Mesendoderm (in vitro differentiated cells): ENCODE measurements around the gene FOXD1.
"Not testable (repeated sequence)": the region's sequence is repeated elsewhere in the genome, so short reads cannot be mapped to it uniquely, and the experiment has no call there.

Experiments
- DNase-seq: peaks from one replicate; pipeline ENCODE4 v3.0.0; 2013
- H2AK5ac ChIP-seq: 2 replicates; pipeline ENCODE4 v1.6.1; 2013; ENCODE audit warnings: low read length, inconsistent platforms
- H2BK120ac ChIP-seq: 2 replicates; pipeline ENCODE4 v1.6.1; 2013; ENCODE audit warnings: low read depth, mild to moderate bottlenecking, low read length, moderate library complexity, mixed read lengths
- H2BK15ac ChIP-seq: replicated peaks from 2 replicates; pipeline ENCODE4 v1.6.1; 2013; ENCODE audit warnings: low read depth, mild to moderate bottlenecking, moderate library complexity
- H2BK5ac ChIP-seq: 2 replicates; pipeline ENCODE4 v1.6.1; 2013; ENCODE audit warnings: low read length, inconsistent platforms
- H3K18ac ChIP-seq: 2 replicates; pipeline ENCODE4 v1.6.1; 2013; ENCODE audit warnings: mild to moderate bottlenecking, low read length, mixed read lengths
- H3K23ac ChIP-seq: one replicate; pipeline ENCODE4 v1.6.1; 2013; ENCODE audit warnings: low read length
- H3K27ac ChIP-seq: 2 replicates; pipeline ENCODE4 v1.5.1; 2013; ENCODE audit warnings: low read depth, mild to moderate bottlenecking, inconsistent platforms, low read length, moderate library complexity
- H3K27me3 ChIP-seq: 2 replicates; pipeline ENCODE4 v1.6.1; 2013; ENCODE audit warnings: low read length, control low read depth, mild to moderate bottlenecking, inconsistent platforms; ENCODE audit not compliant: insufficient read depth, poor library complexity
- H3K36me3 ChIP-seq: 2 replicates; pipeline ENCODE4 v1.6.1; 2013; ENCODE audit warnings: low read length, inconsistent platforms; ENCODE audit not compliant: control insufficient read depth, insufficient read depth
- H3K4ac ChIP-seq: one replicate; pipeline ENCODE4 v1.6.1; 2013; ENCODE audit warnings: low read depth, mild to moderate bottlenecking, low read length, moderate library complexity
- H3K4me1 ChIP-seq: 2 replicates; pipeline ENCODE4 v1.6.1; 2013; ENCODE audit warnings: low read depth, low read length, inconsistent platforms; ENCODE audit not compliant: control insufficient read depth
- H3K4me2 ChIP-seq: 2 replicates; pipeline ENCODE4 v1.6.1; 2013; ENCODE audit warnings: low read length
- H3K4me3 ChIP-seq: 2 replicates; pipeline ENCODE4 v1.5.1; 2013; ENCODE audit warnings: mild to moderate bottlenecking, low read length
- H3K56ac ChIP-seq: one replicate; pipeline ENCODE4 v1.6.1; 2013; ENCODE audit warnings: low read length
- H3K79me1 ChIP-seq: 2 replicates; pipeline ENCODE4 v1.6.1; 2013; ENCODE audit warnings: low read length, inconsistent platforms
- H3K79me2 ChIP-seq: 2 replicates; pipeline ENCODE4 v1.6.1; 2013; ENCODE audit warnings: mild to moderate bottlenecking, low read length; ENCODE audit not compliant: control insufficient read depth, insufficient read depth
- H3K9ac ChIP-seq: 2 replicates; pipeline ENCODE4 v1.6.1; 2013; ENCODE audit warnings: low read length, inconsistent platforms
- H4K5ac ChIP-seq: one replicate; pipeline ENCODE4 v1.6.1; 2013; ENCODE audit warnings: low read length
- H4K8ac ChIP-seq: one replicate; pipeline ENCODE4 v1.6.1; 2013; ENCODE audit warnings: low read depth, mild to moderate bottlenecking, control low read depth, low read length, moderate library complexity
- WGBS: extraction: QIAGEN DNeasy Blood & Tissue Kit; methylation state at CpG from one replicate; pipeline ENCODE4 v1.1.7; 2013; ENCODE audit warnings: low lambda C conversion rate, missing lambda C conversion rate; ENCODE audit not compliant: insufficient coverage; ENCODE audit errors: extremely low coverage; 5-methylcytosine and 5-hydroxymethylcytosine counted together

The FOXD1 gene

GRCh38 chr5:73480500-73480899 lies 31.9 kb upstream of the FOXD1 start:
- Histone ChIP-seq H2AK5ac (no peak overlapping the region), H3K4ac (no peak overlapping the region), H3K79me1 (no peaks in the 10 kb centered on the region), H4K8ac (no peak overlapping the region), H3K4me3 (no peak overlapping the region), H2BK120ac (no peak overlapping the region), H3K27me3 (no peaks in the 10 kb centered on the region), H3K56ac (no peak overlapping the region), H3K36me3 (no peaks in the 10 kb centered on the region), H3K4me2 (no peak overlapping the region), H3K18ac (no peak overlapping the region), H2BK5ac (no peak overlapping the region), H3K23ac (no peak overlapping the region), H2BK15ac (no peak overlapping the region), H3K4me1 (no peaks in the 10 kb centered on the region), H3K9ac (no peak overlapping the region), H3K27ac (no peak overlapping the region), H3K79me2 (no peaks in the 10 kb centered on the region), H4K5ac (no peak overlapping the region)
- no peak for DNase-seq
- WGBS: no CpG with 5 or more reads among the region's 1 CpG

GRCh38 chr5:73472116-73472515 lies 23.5 kb upstream of the FOXD1 start:
- Histone ChIP-seq H3K23ac (no peak overlapping the region), H3K27ac (no peak overlapping the region), H3K9ac (no peak overlapping the region), H2BK15ac (no peak overlapping the region), H2BK5ac (no peak overlapping the region), H3K4me3 (no peak overlapping the region), H2BK120ac (no peak overlapping the region), H3K36me3 (no peaks in the 10 kb centered on the region), H2AK5ac (no peak overlapping the region), H3K4me2 (no peak overlapping the region), H4K8ac (no peak overlapping the region), H3K18ac (no peak overlapping the region), H3K56ac (no peak overlapping the region), H3K4me1 (no peaks in the 10 kb centered on the region), H3K79me2 (no peaks in the 10 kb centered on the region), H3K4ac (no peak overlapping the region), H4K5ac (no peak overlapping the region), H3K79me1 (no peaks in the 10 kb centered on the region), H3K27me3 (no peaks in the 10 kb centered on the region)
- no CpG with 5 or more reads among the region's 3 CpGs for WGBS
- no peak for DNase-seq

DNA sequence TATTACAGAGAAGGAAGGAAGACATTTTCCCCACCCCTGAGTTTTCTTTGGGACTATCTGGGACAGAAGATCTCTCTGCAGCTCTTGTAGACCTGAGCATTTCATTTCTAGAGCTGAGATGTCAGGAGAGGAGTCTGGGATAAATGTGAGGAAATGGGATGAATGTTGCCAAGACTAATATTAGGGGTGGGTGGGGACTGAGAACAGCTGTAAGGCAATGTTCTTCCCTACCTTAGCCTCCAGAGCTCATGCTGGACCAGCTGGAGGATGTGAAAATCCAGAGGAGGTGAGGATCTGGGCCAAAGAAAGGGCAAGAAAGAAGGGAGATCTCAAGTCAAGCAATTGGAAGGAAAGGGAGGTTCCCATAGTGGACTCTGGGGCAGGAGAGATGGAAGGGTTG lies 23.1 kb upstream of the FOXD1 start:
- H3K4ac ChIP-seq: no peak overlapping the region
- H2BK15ac ChIP-seq: no peak overlapping the region
- H3K4me2 ChIP-seq: no peak overlapping the region
- H4K8ac ChIP-seq: no peak overlapping the region
- H3K4me1 ChIP-seq: no peaks in the 10 kb centered on the region
- no peak overlapping the region for H4K5ac ChIP-seq
- H3K56ac ChIP-seq: no peak overlapping the region
- no peaks in the 10 kb centered on the region for H3K27me3 ChIP-seq
- H3K79me2 ChIP-seq: no peaks in the 10 kb centered on the region
- no peak overlapping the region for H2BK5ac ChIP-seq
- H3K4me3 ChIP-seq: no peak overlapping the region
- no peaks in the 10 kb centered on the region for H3K79me1 ChIP-seq
- no peak overlapping the region for H3K18ac ChIP-seq
- no peaks in the 10 kb centered on the region for H3K36me3 ChIP-seq
- H3K27ac ChIP-seq: no peak overlapping the region
- H2AK5ac ChIP-seq: no peak overlapping the region
- H2BK120ac ChIP-seq: no peak overlapping the region
- no peak overlapping the region for H3K9ac ChIP-seq
- no peak for DNase-seq
- no peak overlapping the region for H3K23ac ChIP-seq

DNA sequence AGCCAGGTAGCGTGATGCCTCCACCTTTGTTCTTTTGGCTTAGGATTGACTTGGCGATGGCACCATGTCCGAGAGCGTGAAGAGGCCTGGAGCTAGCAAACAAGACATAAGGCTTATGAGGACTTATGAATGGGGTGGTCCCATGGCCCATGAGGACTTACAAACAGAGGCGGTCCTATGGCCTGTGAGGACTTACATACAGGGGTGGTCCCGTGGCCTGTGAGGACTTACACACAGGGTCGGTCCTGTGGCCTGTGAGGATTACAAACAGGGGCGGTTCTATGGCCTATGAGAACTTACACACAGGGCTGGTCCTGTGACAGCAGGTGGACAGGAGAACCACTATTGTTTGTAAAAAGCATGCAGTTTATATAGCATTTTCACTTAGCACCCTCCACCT lies 21.3 kb upstream of the FOXD1 start:
- H3K4me2 ChIP-seq: no peak overlapping the region
- H2BK15ac ChIP-seq: no peak overlapping the region
- no peak overlapping the region for H3K4me3 ChIP-seq
- H3K36me3 ChIP-seq: no peaks in the 10 kb centered on the region
- no peak overlapping the region for H4K5ac ChIP-seq
- no peak for DNase-seq
- H3K4ac ChIP-seq: no peak overlapping the region
- H3K27ac ChIP-seq: no peak overlapping the region
- no peak overlapping the region for H3K18ac ChIP-seq
- no CpG with 5 or more reads among the region's 8 CpGs for WGBS
- no peak overlapping the region for H2AK5ac ChIP-seq
- H3K56ac ChIP-seq: no peak overlapping the region
- H3K4me1 ChIP-seq: no peaks in the 10 kb centered on the region
- H2BK120ac ChIP-seq: no peak overlapping the region
- H3K79me1 ChIP-seq: no peaks in the 10 kb centered on the region
- no peaks in the 10 kb centered on the region for H3K27me3 ChIP-seq
- H3K9ac ChIP-seq: no peak overlapping the region
- H4K8ac ChIP-seq: no peak overlapping the region
- H3K79me2 ChIP-seq: no peaks in the 10 kb centered on the region
- H3K23ac ChIP-seq: no peak overlapping the region
- H2BK5ac ChIP-seq: no peak overlapping the region

- DNase-seq, H4K8ac ChIP-seq, H2AK5ac ChIP-seq, H3K4me1 ChIP-seq, H3K79me1 ChIP-seq, H3K4ac ChIP-seq, H2BK15ac ChIP-seq, H3K9ac ChIP-seq, H2BK120ac ChIP-seq, H4K5ac ChIP-seq, H3K4me3 ChIP-seq, H3K4me2 ChIP-seq, H3K27me3 ChIP-seq, H3K56ac ChIP-seq, H3K18ac ChIP-seq, H3K23ac ChIP-seq, H3K36me3 ChIP-seq, H3K79me2 ChIP-seq, H3K27ac ChIP-seq, H2BK5ac ChIP-seq: not testable (repeated sequence)
- WGBS: no CpG with 5 or more reads among the region's 3 CpGs
Measured at GRCh38 chr5:73468638-73469037, 20.1 kb upstream of the FOXD1 start.

DNA sequence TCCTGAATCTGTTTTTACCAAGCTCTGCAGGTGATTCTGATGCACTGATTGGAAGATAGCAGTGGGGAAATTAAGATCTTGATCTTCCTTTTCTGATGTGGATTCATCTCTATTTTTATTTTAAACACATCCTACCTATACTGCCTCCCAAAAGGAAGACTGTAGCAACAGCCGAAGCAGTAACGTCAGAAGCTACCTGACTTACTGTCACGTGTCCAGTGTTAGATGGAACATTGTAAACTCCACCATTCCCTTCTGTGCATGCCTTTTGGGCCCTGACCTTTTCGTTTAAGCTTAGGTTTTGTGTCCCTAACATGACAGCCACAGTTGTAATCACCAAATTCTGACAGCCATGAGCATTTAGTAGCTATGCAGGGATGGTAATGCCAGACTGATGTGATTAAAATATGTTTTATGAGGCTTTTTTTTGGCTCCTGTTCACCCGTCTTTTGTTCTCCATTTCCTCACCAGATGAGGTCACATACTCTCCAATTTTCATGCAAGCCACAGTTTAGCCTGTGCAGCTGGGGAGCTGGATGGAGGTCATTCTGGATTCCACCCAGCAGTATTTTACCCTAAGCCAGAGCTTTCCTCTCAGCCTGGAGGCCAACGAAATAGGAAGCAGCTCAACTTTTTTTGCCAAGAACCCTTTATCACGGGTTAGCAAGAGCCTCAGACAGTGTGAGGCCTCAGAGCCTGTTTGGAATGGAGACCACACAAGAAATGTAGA lies 15.6 kb upstream of the FOXD1 start:
- no CpG with 5 or more reads among the region's 7 CpGs for WGBS
- H4K8ac ChIP-seq: no peak overlapping the region
- H3K23ac ChIP-seq: no peak overlapping the region
- H2BK15ac ChIP-seq: no peak overlapping the region
- no peak overlapping the region for H3K4me3 ChIP-seq
- H3K79me1 ChIP-seq: no peaks in the 10 kb centered on the region
- no peak overlapping the region for H2BK120ac ChIP-seq
- no peak overlapping the region for H4K5ac ChIP-seq
- no peaks in the 10 kb centered on the region for H3K36me3 ChIP-seq
- no peak overlapping the region for H3K27ac ChIP-seq
- no peak overlapping the region for H2BK5ac ChIP-seq
- H3K18ac ChIP-seq: no peak overlapping the region
- no peak overlapping the region for H3K9ac ChIP-seq
- no peak overlapping the region for H2AK5ac ChIP-seq
- no peaks in the 10 kb centered on the region for H3K4me1 ChIP-seq
- no peak for DNase-seq
- no peak overlapping the region for H3K56ac ChIP-seq
- H3K4ac ChIP-seq: no peak overlapping the region
- H3K79me2 ChIP-seq: no peaks in the 10 kb centered on the region
- no peak overlapping the region for H3K4me2 ChIP-seq
- no peaks in the 10 kb centered on the region for H3K27me3 ChIP-seq
